HEK293 (cell line): ENCODE measurements around the gene CNP.

Experiments
- CTCF ChIP-seq: fragments of 450-650 bp; formaldehyde crosslinking; IDR thresholded peaks from 2 replicates; pipeline ENCODE4 v1.5.1; 2016; ENCODE audit warnings: missing biosample characterization, missing genetic modification characterization
- PBX3 ChIP-seq: sonication (generic); formaldehyde crosslinking; IDR thresholded peaks from 2 replicates; pipeline ENCODE4 v1.8.1; 2022; ENCODE audit warnings: mild to moderate bottlenecking, moderate library complexity, missing genetic modification reagents
- SALL2 ChIP-seq: fragments of 450-650 bp; formaldehyde crosslinking; IDR thresholded peaks from 2 replicates; pipeline ENCODE4 v1.5.0; 2017; ENCODE audit warnings: missing biosample characterization, mild to moderate bottlenecking, missing genetic modification characterization, borderline replicate concordance
- ZBTB8A ChIP-seq: fragments of 450-650 bp; formaldehyde crosslinking; IDR thresholded peaks from 2 replicates; pipeline ENCODE4 v1.5.1; 2016; ENCODE audit warnings: missing biosample characterization, missing genetic modification characterization
- ZNF10 ChIP-seq: fragments of 450-650 bp; formaldehyde crosslinking; IDR thresholded peaks from 2 replicates; pipeline ENCODE4 v1.5.1; 2017; ENCODE audit warnings: missing biosample characterization, missing genetic modification characterization
- ZNF132 ChIP-seq: fragments of 450-650 bp; formaldehyde crosslinking; IDR thresholded peaks from 2 replicates; pipeline ENCODE4 v1.5.1; 2017; ENCODE audit warnings: missing biosample characterization, missing genetic modification characterization, borderline replicate concordance
- ZNF133 ChIP-seq: fragments of 450-650 bp; formaldehyde crosslinking; IDR thresholded peaks from 2 replicates; pipeline ENCODE4 v1.5.1; 2016; ENCODE audit warnings: missing biosample characterization, missing genetic modification characterization
- ZNF174 ChIP-seq: fragments of 450-650 bp; formaldehyde crosslinking; IDR thresholded peaks from 2 replicates; pipeline ENCODE4 v1.5.0; 2017; ENCODE audit warnings: missing biosample characterization, mild to moderate bottlenecking, missing genetic modification characterization
- ZNF23 ChIP-seq: fragments of 450-650 bp; formaldehyde crosslinking; IDR thresholded peaks from 2 replicates; pipeline ENCODE4 v1.5.1; 2016; ENCODE audit warnings: missing biosample characterization, missing genetic modification characterization, borderline replicate concordance
- ZNF248 ChIP-seq: fragments of 450-650 bp; formaldehyde crosslinking; IDR thresholded peaks from 2 replicates; pipeline ENCODE4 v1.5.1; 2017; ENCODE audit warnings: missing biosample characterization, missing genetic modification characterization
- ZNF600 ChIP-seq: fragments of 450-650 bp; formaldehyde crosslinking; IDR thresholded peaks from 2 replicates; pipeline ENCODE4 v1.5.1; 2016; ENCODE audit warnings: missing biosample characterization, missing genetic modification characterization
- ZNF768 ChIP-seq: fragments of 450-650 bp; formaldehyde crosslinking; IDR thresholded peaks from 2 replicates; pipeline ENCODE4 v1.5.1; 2018; ENCODE audit warnings: missing biosample characterization, mild to moderate bottlenecking, missing genetic modification characterization

- TF ChIP-seq CTCF (tag by site-specific recombination), result no peak
- TF ChIP-seq ZBTB8A (tag by site-specific recombination), result no peak
- no peak for TF ChIP-seq ZNF768 (tag by site-specific recombination)
- TF ChIP-seq ZNF174, result no peak
- TF ChIP-seq ZNF600 (tag by site-specific recombination), result no peak
- TF ChIP-seq PBX3, result no peak
- no peak for TF ChIP-seq SALL2
- no peak for TF ChIP-seq ZNF132
- no peak for TF ChIP-seq ZNF10 (tag by site-specific recombination)
- no peak for TF ChIP-seq ZNF248 (tag by site-specific recombination)
- no peak for TF ChIP-seq ZNF23
- TF ChIP-seq ZNF133 (tag by site-specific recombination), result no peak
These were observed 20.0 kb downstream of the CNP start for GRCh38 chr17:41986634-41987033.
